ENCODE results near the gene MRPL10. TPM values are rescaled to one million over a fixed set of nuclear protein-coding genes. Genes with fewer than 3 reads are reported as not detected.

MRPL10 gene
- total RNA-seq, 6 donors from 2014 or later = 23.1 to 44.2 (median 28.6) TPM

GRCh38 chr17:47831934-47832327 is 590 bp upstream of the MRPL10 start:
- Histone ChIP-seq H3K4me3 (peak overlapping the region; percentile 72 to 92 (median 80)), H3K27ac (peak overlapping the region; percentile 78 to 85 (median 84)), H3K27me3 (no peaks in the 10 kb centered on the region), H3K4me1 (peaks cover 30 to 51% (median 36%) of the 10 kb centered on the region in 4 donors), H3K9me3 (no peaks in the 10 kb centered on the region), H3K36me3 (peaks cover 5 to 34% (median 21%) of the 10 kb centered on the region in 4 donors)
- TF ChIP-seq EP300 (IDR thresholded peaks at IDR 0.05) (no peak), CTCF (IDR thresholded peaks at IDR 0.05) (no peak)
- WGBS, 2 donors = 8 to 9% methylated on average over 7 of the region's 7 CpGs
- peak in 1 of 2 donors; percentile 41 for ATAC-seq (ENCODE audit: low FRiP score in 2 of 2)
- no peak for DNase-seq

GRCh38 chr17:47830396-47831002 is 842 bp downstream of the MRPL10 start:
- WGBS, 2 donors = 73 to 75% methylated on average over 18 of the region's 18 CpGs
- ATAC-seq (ENCODE audit: low FRiP score in 2 of 2) (no peak), DNase-seq (no peak)
- H3K9me3 ChIP-seq = no peaks in the 10 kb centered on the region
- H3K27ac ChIP-seq = peak overlapping the region; percentile 78 to 85 (median 84)
- peaks cover 10 to 35% (median 25%) of the 10 kb centered on the region in 4 donors for H3K36me3 ChIP-seq
- peaks cover 25 to 47% (median 34%) of the 10 kb centered on the region in 4 donors for H3K4me1 ChIP-seq
- H3K27me3 ChIP-seq = no peaks in the 10 kb centered on the region
- no peak for TF ChIP-seq POLR2A (IDR thresholded peaks at IDR 0.05)
- TF ChIP-seq POLR2AphosphoS5 (IDR thresholded peaks at IDR 0.05) = no peak
- no peak for TF ChIP-seq EP300 (IDR thresholded peaks at IDR 0.05)
- H3K4me3 ChIP-seq = peak overlapping the region; percentile 72 to 92 (median 80)

GRCh38 chr17:47829870-47830269 is 1.5 kb downstream of the MRPL10 start:
- TF ChIP-seq POLR2A (IDR thresholded peaks at IDR 0.05) (peak in 1 of 4 donors; percentile 40), EP300 (IDR thresholded peaks at IDR 0.05) (no peak)
- no peaks in the 10 kb centered on the region for H3K9me3 ChIP-seq
- H3K27me3 ChIP-seq = no peaks in the 10 kb centered on the region
- ATAC-seq (ENCODE audit: low FRiP score in 2 of 2) = no peak
- peak overlapping the region in 2 of 4 donors; percentile 19 to 85 for H3K27ac ChIP-seq
- peak overlapping the region in 1 of 4 donors; percentile 77 for H3K4me3 ChIP-seq
- H3K4me1 ChIP-seq = peaks cover 22 to 41% (median 30%) of the 10 kb centered on the region in 4 donors
- WGBS, 2 donors = 57 to 82% methylated on average over 3 of the region's 3 CpGs
- DNase-seq = no peak
- H3K36me3 ChIP-seq = peaks cover 10 to 42% (median 31%) of the 10 kb centered on the region in 4 donors

GRCh38 chr17:47823519-47823918 is 7.8 kb downstream of the MRPL10 start:
- TF ChIP-seq POLR2A (IDR thresholded peaks at IDR 0.05) (no peak), EP300 (IDR thresholded peaks at IDR 0.05) (no peak), POLR2AphosphoS5 (IDR thresholded peaks at IDR 0.05) (no peak), CTCF (IDR thresholded peaks at IDR 0.05) (no peak)

GRCh38 chr17:47822785-47823184 is 8.6 kb downstream of the MRPL10 start:
- peaks cover 23 to 38% (median 26%) of the 10 kb centered on the region in 4 donors for H3K4me1 ChIP-seq
- WGBS, 2 donors = 100% methylated on average over 4 of the region's 4 CpGs; no CpG with 5 or more reads in 1 of the 2 donors
- H3K4me3 ChIP-seq = no peak overlapping the region
- H3K27ac ChIP-seq = peak overlapping the region in 2 of 4 donors; percentile 63 to 68
- peaks cover 11 to 66% (median 56%) of the 10 kb centered on the region in 4 donors for H3K36me3 ChIP-seq
- no peak for TF ChIP-seq CTCF (IDR thresholded peaks at IDR 0.05)
- no peak for TF ChIP-seq EP300 (IDR thresholded peaks at IDR 0.05)
- no peak for TF ChIP-seq POLR2A (IDR thresholded peaks at IDR 0.05)
- TF ChIP-seq POLR2AphosphoS5 (IDR thresholded peaks at IDR 0.05) = no peak
- H3K9me3 ChIP-seq = no peaks in the 10 kb centered on the region
- H3K27me3 ChIP-seq = no peaks in the 10 kb centered on the region
- DNase-seq (no peak), ATAC-seq (ENCODE audit: low FRiP score in 2 of 2) (no peak)

More at GRCh38 chr17:47823519-47823918, 7.8 kb downstream of the MRPL10 start:
- no peaks in the 10 kb centered on the region for H3K9me3 ChIP-seq
- 89 to 96% methylated on average over 3 to 4 of the region's 4 CpGs for WGBS, 2 donors
- no peak for ATAC-seq (ENCODE audit: low FRiP score in 2 of 2)
- no peak for DNase-seq
- no peak overlapping the region for H3K27ac ChIP-seq
- peaks cover 11 to 66% (median 54%) of the 10 kb centered on the region in 4 donors for H3K36me3 ChIP-seq
- H3K27me3 ChIP-seq = no peaks in the 10 kb centered on the region
- H3K4me1 ChIP-seq = peaks cover 23 to 38% (median 26%) of the 10 kb centered on the region in 4 donors
- H3K4me3 ChIP-seq = no peak overlapping the region
